ENCODE results near the gene SHROOM2. TPM values are rescaled to one million over a fixed set of nuclear protein-coding genes. Genes with fewer than 3 reads are reported as not detected.

The SHROOM2 gene
- total and polyA plus RNA-seq, 9 donors = 7.6 to 16.8 (median 11.7) TPM

DNA sequence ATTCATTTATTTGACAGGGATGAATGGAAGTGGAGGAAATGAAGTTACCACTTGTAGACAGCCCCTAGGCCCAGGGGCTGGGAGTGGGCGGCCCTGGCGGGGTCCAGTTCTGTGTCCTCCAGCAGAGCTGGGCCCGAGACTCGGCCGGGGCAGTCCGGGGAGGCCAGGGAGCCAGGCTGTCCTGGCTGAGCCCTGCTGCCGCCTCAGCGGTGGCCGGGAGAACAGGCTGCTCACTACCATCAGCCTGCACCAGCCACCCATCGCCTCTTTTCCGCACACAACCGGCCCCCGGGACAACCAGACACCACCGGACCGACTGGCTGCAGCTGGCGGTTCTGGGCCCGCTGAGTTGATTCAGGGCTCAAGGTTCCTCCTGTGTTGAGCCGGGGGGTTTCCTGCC, 206.5 kb downstream of the SHROOM2 start:
- TF ChIP-seq, protein P1, sequence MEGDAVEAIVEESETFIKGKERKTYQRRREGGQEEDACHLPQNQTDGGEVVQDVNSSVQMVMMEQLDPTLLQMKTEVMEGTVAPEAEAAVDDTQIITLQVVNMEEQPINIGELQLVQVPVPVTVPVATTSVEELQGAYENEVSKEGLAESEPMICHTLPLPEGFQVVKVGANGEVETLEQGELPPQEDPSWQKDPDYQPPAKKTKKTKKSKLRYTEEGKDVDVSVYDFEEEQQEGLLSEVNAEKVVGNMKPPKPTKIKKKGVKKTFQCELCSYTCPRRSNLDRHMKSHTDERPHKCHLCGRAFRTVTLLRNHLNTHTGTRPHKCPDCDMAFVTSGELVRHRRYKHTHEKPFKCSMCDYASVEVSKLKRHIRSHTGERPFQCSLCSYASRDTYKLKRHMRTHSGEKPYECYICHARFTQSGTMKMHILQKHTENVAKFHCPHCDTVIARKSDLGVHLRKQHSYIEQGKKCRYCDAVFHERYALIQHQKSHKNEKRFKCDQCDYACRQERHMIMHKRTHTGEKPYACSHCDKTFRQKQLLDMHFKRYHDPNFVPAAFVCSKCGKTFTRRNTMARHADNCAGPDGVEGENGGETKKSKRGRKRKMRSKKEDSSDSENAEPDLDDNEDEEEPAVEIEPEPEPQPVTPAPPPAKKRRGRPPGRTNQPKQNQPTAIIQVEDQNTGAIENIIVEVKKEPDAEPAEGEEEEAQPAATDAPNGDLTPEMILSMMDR (IDR thresholded peaks at IDR 0.05) = no peak
- TF ChIP-seq EP300 (IDR thresholded peaks at IDR 0.05) (no peak), POLR2A (IDR thresholded peaks at IDR 0.05) (no peak)
- intact Hi-C loops (cut with DNase I) = no loop called here
- WGBS, 3 donors = 92 to 94% (median 92%) methylated on average over 18 of the region's 18 CpGs

DNA sequence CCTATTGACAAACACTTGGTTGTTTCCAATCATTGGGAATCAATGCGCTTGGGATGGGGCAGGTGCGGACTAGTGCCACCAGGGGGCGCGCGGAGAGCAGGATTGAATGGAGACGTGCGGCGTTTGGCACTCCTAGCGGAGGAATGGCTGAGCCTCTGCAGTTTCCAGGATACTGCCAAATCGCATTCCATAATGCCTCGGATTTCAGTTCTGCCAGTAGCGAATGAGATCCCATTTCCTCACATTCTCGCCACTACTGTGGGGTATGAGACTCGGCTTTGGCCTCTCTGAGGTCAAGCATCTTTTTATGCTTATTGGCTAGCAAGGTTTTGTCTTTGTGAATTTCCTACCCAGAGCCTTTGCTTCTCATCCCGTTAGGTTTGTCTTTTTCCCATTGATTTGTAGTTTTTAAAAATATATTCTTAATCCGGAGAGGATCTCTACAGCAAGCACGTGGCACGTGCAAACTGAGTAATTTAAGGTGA, 209.7 kb downstream of the SHROOM2 start:
- TF ChIP-seq POLR2A (IDR thresholded peaks at IDR 0.05) (no peak), EP300 (IDR thresholded peaks at IDR 0.05) (no peak)
- TF ChIP-seq, protein P1 (IDR thresholded peaks at IDR 0.05) = peak; percentile 74 to 95 (median 95)
- no peaks in the 10 kb centered on the region for H3K27me3 ChIP-seq
- 23 to 29% (median 27%) methylated on average over 18 of the region's 18 CpGs for WGBS, 3 donors
- H3K4me1 ChIP-seq (ENCODE audit: insufficient read depth) = no peaks in the 10 kb centered on the region
- no peaks in the 10 kb centered on the region for H3K36me3 ChIP-seq
- intact Hi-C loops (cut with DNase I) = loop anchor here (2.0 to 5.0 kb wide), 2 partner anchors 121 to 123 kb away; no protein-coding TSS in a partner anchor
- no peak overlapping the region for H3K4me3 ChIP-seq
- no peaks in the 10 kb centered on the region for H3K9me3 ChIP-seq
- peak; percentile 77 to 88 (median 87) for DNase-seq
- no peak overlapping the region for H3K27ac ChIP-seq

More for the DNA sequence above, 206.5 kb downstream of the SHROOM2 start:
- Histone ChIP-seq H3K27me3 (no peaks in the 10 kb centered on the region), H3K4me1 (ENCODE audit: insufficient read depth) (no peaks in the 10 kb centered on the region), H3K9me3 (no peaks in the 10 kb centered on the region), H3K4me3 (no peak overlapping the region), H3K27ac (no peak overlapping the region), H3K36me3 (no peaks in the 10 kb centered on the region)
- no peak for DNase-seq

DNA sequence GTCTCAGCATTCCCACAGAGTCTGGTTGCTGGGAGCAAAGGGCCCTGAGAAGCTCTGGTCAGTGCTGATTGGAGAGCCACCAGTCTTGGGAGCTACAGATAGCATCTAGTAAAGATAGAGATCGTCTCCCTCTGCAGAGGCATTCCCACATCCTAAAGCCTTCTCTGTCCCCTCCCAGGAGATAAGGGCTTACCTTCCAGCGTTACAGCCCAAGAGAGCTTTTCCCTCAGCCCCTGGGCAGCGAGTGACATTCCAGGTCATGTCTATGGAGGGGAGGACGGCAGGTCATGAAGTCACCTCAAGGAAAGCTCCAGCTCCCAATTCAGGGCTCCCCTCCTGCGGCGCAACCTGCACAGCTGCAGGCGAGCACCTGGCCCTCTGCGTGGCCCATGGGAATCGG, 210.8 kb downstream of the SHROOM2 start:
- WGBS, 3 donors = 87 to 92% (median 88%) methylated on average over 9 of the region's 9 CpGs
- Histone ChIP-seq H3K27me3 (no peaks in the 10 kb centered on the region), H3K9me3 (no peaks in the 10 kb centered on the region), H3K27ac (no peak overlapping the region), H3K4me1 (ENCODE audit: insufficient read depth) (no peaks in the 10 kb centered on the region), H3K36me3 (no peaks in the 10 kb centered on the region), H3K4me3 (no peak overlapping the region)
- intact Hi-C loops (cut with DNase I) = loop anchor here (2.0 to 5.0 kb wide), 2 partner anchors 120 to 122 kb away; no protein-coding TSS in a partner anchor
- no peak for TF ChIP-seq EP300 (IDR thresholded peaks at IDR 0.05)
- TF ChIP-seq, protein P1 (IDR thresholded peaks at IDR 0.05) = no peak
- no peak for TF ChIP-seq POLR2A (IDR thresholded peaks at IDR 0.05)
- no peak for DNase-seq

DNA sequence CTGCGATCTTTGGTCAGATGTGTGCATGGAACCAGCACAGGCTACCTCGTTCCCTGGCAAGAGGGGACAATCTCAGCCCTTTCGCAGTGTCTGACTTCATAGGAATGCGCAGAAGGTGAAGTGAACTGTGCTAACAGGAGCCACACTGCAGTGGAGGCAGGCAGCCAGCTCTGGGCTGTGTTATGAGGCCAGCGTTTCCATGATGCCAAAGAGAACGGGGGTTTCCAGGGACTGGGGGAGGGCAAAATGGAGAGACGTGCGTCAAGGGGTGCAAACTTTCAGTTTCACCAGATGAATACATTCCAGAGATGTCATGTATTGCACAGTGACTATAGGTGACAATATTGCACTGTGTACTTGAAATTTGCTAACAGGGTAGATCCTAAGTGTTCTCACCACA, 211.3 kb downstream of the SHROOM2 start:
- intact Hi-C loops (cut with DNase I) = loop anchor here (2.0 to 5.0 kb wide), 2 partner anchors 120 to 121 kb away; no protein-coding TSS in a partner anchor
- Histone ChIP-seq H3K4me3 (no peak overlapping the region), H3K9me3 (no peaks in the 10 kb centered on the region), H3K36me3 (no peaks in the 10 kb centered on the region), H3K27me3 (no peaks in the 10 kb centered on the region), H3K27ac (no peak overlapping the region), H3K4me1 (ENCODE audit: insufficient read depth) (no peaks in the 10 kb centered on the region)
- no peak for DNase-seq
- WGBS, 3 donors = 86 to 90% (median 86%) methylated on average over 8 of the region's 8 CpGs
- TF ChIP-seq, protein P1 (IDR thresholded peaks at IDR 0.05) = no peak
- TF ChIP-seq EP300 (IDR thresholded peaks at IDR 0.05) = no peak

Small RNA genes lying within 50 kb of the gene (small RNA-seq; reads per million reads assigned to genes)
- not detected for gene RF00019

Other genes with a start within 250 kb of the SHROOM2 start
- 1 to 10 TPM; 1.4 to 4.7 (median 3.4) TPM for gene GPR143, start 20.6 kb upstream of the SHROOM2 start, total RNA-seq
- 1 to 10 TPM; 3.5 to 4.2 TPM for gene GPR143, start 20.6 kb upstream of the SHROOM2 start, polyA plus RNA-seq
- under 1 TPM in 5 of 7 donors, not detected in 2; 0.45 to 0.82 (median 0.57) TPM for gene CLDN34, start 180.9 kb downstream of the SHROOM2 start, total RNA-seq
- under 1 TPM in 1 of 2 donors, not detected in 1; 0.12 TPM for gene CLDN34, start 180.9 kb downstream of the SHROOM2 start, polyA plus RNA-seq